Measurements from ENCODE around the gene MAL. TPM values are rescaled to one million over a fixed set of nuclear protein-coding genes. Genes with fewer than 3 reads are reported as not detected.

Gene MAL
- total RNA-seq, 1 donor from 2014 or later: 9.6 TPM

DNA sequence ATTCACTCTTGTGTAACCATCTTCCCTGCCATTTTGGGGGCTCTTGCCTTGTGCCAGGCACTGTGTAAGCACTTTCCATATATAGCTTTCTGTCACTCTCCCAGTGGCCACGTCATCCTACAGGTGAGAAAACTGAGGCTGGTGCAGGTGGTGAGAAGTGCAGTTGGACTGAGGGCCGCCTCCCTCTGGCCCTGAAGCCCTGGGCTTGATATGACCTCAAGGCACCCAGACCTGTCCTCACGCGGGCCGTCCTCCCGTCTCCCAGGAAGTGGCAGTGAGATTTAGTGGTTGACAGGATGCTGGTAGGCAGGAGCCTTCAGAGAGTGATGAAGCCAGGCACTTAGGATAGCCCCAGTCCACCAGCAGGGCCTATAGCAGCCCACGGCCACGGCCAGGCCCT is 30.5 kb downstream of the MAL start:
- H3K36me3 ChIP-seq (ENCODE audit: control insufficient read depth, insufficient read depth, low read length): no peaks in the 10 kb centered on the region
- TF ChIP-seq, protein P1, sequence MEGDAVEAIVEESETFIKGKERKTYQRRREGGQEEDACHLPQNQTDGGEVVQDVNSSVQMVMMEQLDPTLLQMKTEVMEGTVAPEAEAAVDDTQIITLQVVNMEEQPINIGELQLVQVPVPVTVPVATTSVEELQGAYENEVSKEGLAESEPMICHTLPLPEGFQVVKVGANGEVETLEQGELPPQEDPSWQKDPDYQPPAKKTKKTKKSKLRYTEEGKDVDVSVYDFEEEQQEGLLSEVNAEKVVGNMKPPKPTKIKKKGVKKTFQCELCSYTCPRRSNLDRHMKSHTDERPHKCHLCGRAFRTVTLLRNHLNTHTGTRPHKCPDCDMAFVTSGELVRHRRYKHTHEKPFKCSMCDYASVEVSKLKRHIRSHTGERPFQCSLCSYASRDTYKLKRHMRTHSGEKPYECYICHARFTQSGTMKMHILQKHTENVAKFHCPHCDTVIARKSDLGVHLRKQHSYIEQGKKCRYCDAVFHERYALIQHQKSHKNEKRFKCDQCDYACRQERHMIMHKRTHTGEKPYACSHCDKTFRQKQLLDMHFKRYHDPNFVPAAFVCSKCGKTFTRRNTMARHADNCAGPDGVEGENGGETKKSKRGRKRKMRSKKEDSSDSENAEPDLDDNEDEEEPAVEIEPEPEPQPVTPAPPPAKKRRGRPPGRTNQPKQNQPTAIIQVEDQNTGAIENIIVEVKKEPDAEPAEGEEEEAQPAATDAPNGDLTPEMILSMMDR (IDR thresholded peaks at IDR 0.05; ENCODE audit: insufficient read depth, low read length, poor library complexity, severe bottlenecking): no peak
- H3K4me3 ChIP-seq (ENCODE audit: low read depth, low read length): no peak overlapping the region
- DNase-seq (ENCODE audit: low read depth): no peak
- H3K27me3 ChIP-seq (ENCODE audit: control insufficient read depth, insufficient read depth, low read length): no peaks in the 10 kb centered on the region

DNA sequence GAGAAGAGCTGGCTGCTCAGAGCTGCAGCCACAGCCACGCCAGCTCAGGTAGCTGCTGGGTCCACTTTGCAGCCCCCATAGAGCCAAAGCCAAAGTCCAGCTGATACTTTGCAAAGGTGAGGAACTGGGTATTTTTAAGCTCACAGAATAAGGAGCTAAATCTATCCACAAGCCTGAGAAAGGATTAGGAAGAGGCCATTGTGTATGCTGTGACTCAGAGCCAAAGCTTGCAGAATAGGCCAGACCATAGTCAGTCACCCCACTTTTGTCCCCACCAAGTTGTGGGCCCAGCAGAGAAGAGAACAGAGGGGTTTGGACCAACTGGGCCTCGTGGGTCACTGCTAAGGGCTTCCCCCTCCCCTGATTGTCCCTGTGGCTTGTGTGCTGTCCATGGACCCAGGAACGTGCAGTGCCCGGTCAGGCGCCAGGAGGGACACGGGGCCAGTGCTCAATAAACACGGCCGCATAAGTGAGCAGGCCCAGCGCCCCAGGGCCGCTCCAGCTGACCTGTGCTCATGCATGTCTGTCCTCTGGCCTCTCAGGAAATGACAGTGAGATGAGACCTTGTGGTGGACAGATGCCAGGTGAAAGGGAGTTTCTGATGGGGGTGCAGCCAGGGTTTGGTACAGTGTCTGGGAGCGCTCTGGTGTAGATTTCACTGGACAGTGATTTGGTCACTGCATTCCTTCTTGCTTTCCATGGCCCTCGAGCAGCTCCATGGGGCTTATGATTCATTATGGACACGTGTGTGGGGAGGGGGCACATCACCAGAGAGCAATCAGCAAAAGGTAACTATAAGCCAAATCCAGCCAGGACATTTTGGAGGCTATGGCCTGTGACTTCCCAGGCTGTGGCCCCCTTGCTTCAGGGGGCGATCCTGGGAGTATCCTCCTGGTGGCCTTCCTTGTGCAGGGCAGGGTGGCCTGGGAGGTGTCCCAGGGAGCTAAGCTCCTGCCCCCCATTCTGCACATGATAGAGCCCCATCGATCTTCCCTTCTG is 31.3 kb downstream of the MAL start:
- TF ChIP-seq, protein P1 (IDR thresholded peaks at IDR 0.05; ENCODE audit: insufficient read depth, low read length, poor library complexity, severe bottlenecking): no peak
- no peak overlapping the region for H3K4me3 ChIP-seq (ENCODE audit: low read depth, low read length)
- no peaks in the 10 kb centered on the region for H3K36me3 ChIP-seq (ENCODE audit: control insufficient read depth, insufficient read depth, low read length)
- H3K27me3 ChIP-seq (ENCODE audit: control insufficient read depth, insufficient read depth, low read length): no peaks in the 10 kb centered on the region
- DNase-seq (ENCODE audit: low read depth): no peak

DNA sequence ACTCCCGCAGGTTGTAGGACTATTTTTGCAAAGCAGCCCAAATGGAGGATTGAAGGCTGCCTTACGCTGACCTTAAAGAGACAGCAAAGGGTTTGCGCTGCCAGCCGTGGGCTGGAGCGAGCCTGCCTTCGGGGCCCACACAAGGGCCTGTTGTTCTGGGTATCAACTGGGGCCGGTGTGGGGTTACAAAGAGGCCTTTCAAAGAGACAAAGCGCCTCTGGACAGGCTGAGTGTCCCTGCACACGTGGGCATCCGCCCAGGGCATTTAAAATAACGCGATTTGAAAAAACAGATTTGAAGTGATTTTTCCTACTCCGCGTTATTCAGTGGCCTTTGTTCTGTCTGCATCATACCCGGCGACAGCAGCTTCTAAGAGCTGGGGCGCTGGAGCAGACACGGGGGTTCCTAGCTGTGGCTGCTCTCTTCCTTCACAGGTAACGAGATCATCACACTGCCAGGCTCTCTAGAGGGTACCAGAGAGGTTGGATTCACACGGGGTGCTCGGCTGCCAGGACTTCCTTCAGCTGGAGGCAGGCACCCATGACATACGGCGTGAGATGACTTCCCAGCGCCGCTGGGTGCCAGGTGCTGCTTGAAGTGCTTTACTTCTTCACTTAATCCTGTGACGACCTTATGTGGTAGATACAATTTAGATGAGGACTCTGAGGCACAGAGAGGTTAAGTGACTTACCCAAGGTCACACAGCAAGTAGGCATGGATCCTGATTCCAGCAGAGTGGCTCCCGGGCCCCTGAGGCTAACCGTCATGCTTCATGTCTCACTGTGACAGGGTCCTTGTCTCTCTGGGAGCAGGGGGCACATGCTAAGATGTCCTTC is 32.2 kb downstream of the MAL start:
- TF ChIP-seq, protein P1 (IDR thresholded peaks at IDR 0.05; ENCODE audit: insufficient read depth, low read length, poor library complexity, severe bottlenecking): no peak
- H3K27me3 ChIP-seq (ENCODE audit: control insufficient read depth, insufficient read depth, low read length): no peaks in the 10 kb centered on the region
- H3K4me3 ChIP-seq (ENCODE audit: low read depth, low read length): no peak overlapping the region
- no peak for DNase-seq (ENCODE audit: low read depth)
- no peaks in the 10 kb centered on the region for H3K36me3 ChIP-seq (ENCODE audit: control insufficient read depth, insufficient read depth, low read length)

DNA sequence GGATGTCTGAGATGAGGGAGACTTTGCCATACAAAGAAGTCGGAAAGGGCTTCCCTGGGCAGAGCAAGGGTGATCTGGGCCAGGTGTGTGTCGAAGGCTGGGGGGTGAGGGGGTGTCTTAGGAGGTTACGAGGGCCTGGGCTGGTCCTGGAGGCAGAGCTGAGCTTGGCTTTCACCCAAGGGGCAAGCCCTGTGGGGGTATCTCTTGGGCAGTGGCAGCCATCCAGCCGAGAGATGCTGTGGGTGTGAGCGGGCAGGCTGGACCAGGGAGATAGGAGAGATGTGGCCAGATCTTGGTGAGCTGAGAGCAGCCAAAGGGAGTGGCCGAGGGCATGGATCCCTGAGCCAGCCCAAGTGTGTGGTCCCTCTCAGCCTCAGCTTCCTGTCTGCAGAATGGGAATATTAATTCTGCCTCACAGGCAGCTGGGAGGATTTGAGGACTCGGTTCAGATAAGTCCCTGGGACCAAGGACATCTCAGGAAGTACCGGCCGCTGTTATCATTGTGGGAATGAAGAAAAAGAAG is 33.0 kb downstream of the MAL start:
- H3K4me3 ChIP-seq (ENCODE audit: low read depth, low read length): no peak overlapping the region
- TF ChIP-seq, protein P1 (IDR thresholded peaks at IDR 0.05; ENCODE audit: insufficient read depth, low read length, poor library complexity, severe bottlenecking): no peak
- DNase-seq (ENCODE audit: low read depth): no peak

DNA sequence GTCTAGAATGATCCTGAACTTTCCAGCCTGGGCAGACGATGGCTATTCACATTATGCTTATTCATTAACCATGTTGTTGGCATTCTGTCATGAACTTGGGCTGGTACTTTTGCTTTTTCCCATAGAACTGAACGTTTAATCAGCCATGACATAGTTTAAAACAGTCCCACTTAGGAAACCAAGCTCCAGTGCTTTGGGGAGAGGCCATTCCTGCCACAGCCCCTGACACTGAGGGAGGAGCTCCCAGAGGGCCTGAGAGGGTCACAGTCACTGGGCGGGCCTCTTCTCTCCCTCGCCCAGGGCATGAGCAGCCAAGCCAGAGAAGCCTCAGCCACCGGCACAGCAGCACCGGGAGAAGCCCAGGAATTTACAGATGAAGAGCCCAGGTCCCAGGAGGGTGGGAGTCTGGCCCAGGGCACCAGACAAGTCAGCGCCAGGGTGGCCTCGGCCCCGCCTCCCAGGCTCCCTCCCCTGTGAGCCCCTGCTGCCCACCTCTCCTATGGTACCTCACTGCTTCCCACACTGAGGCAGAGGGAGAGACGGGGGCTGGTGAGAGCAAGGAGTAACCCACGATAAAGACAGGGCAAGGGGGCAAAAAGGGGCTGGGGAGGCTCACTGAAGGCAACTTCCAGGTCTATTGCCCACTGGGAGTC is 33.6 kb downstream of the MAL start:
- Histone ChIP-seq H3K27me3 (ENCODE audit: control insufficient read depth, insufficient read depth, low read length) (no peaks in the 10 kb centered on the region), H3K4me3 (ENCODE audit: low read depth, low read length) (no peak overlapping the region), H3K36me3 (ENCODE audit: control insufficient read depth, insufficient read depth, low read length) (no peaks in the 10 kb centered on the region)
- TF ChIP-seq, protein P1 (IDR thresholded peaks at IDR 0.05; ENCODE audit: insufficient read depth, low read length, poor library complexity, severe bottlenecking): no peak
- DNase-seq (ENCODE audit: low read depth): peak; percentile 80

More for the DNA sequence above, 33.0 kb downstream of the MAL start:
- no peaks in the 10 kb centered on the region for H3K27me3 ChIP-seq (ENCODE audit: control insufficient read depth, insufficient read depth, low read length)
- no peaks in the 10 kb centered on the region for H3K36me3 ChIP-seq (ENCODE audit: control insufficient read depth, insufficient read depth, low read length)

Data from kidney epithelial cell (primary cell).